HepG2 (cell line): ENCODE measurements around the gene DDRGK1. TPM values are rescaled to one million over a fixed set of nuclear protein-coding genes. Genes with fewer than 3 reads are reported as not detected.

ENCODE experiments used
- ATAC-seq: fragments of 200-7000 bp; cut with Tn5 transposase; 3 replicates; pipeline ENCODE4 v1.9.1; 2020; ENCODE audit warnings: mild to moderate bottlenecking, moderate library complexity
- BruUV-seq: library from RNA; stranded (reverse); fragments of 400-500 nt; replicated peaks from 2 replicates; lab custom pipeline; 2021; lab: Mats Ljungman, UMichigan
- CTCF ChIA-PET: fragments of 300-600 bp; formaldehyde crosslinking; extraction: SDS; loops from one replicate; lab custom pipeline; 2021; ENCODE audit warnings: low total read pairs, inconsistent platforms, low intra/inter-chr PET ratio; lab: Yijun Ruan, JAX
- POLR2A ChIA-PET: fragments of 350-600 bp; sonication (Branson Sonifier 250); formaldehyde crosslinking; loops from one replicate; lab custom pipeline; 2020; ENCODE audit warnings: antibody characterized with exemption, inconsistent platforms; lab: Yijun Ruan, JAX
- DNase-seq: peaks from one replicate; pipeline ENCODE4 v3.0.0-alpha.2; 2015; ENCODE audit warnings: low spot score
- FAIRE-seq: peaks from 3 replicates; lab custom pipeline; 2011; peaks lifted over from hg19 to GRCh38; lab: Jason Lieb, UNC
- H2AFZ ChIP-seq: one replicate; pipeline ENCODE4 v1.6.1; 2011; ENCODE audit warnings: low read length, inconsistent platforms
- H3K27ac ChIP-seq: fragments of 300-600 bp; 3 replicates; pipeline ENCODE4 v1.8.0; 2011; ENCODE audit warnings: mixed run types, mild to moderate bottlenecking, mixed read lengths, low read length, inconsistent platforms; ENCODE audit not compliant: insufficient read depth; ENCODE audit errors: extremely low read length
- H3K27me3 ChIP-seq, 2 experiments: fragments of 200-600 bp in 1 of 2; 2 replicates in 1 of 2; 3 replicates in 1 of 2; pipeline versions ENCODE4 v1.6.0 to v1.8.0; 2011; ENCODE audit warnings: low read length in 2 of 2, mild to moderate bottlenecking in 2 of 2, moderate library complexity in 2 of 2, inconsistent platforms in 1 of 2; ENCODE audit not compliant: insufficient read depth in 2 of 2, control insufficient read depth in 1 of 2
- H3K36me3 ChIP-seq, 2 experiments: fragments of 200-600 bp in 1 of 2; replicated peaks in 1 of 2; 2 replicates in 1 of 2; 3 replicates in 1 of 2; pipeline versions ENCODE4 v1.5.1 to v1.8.0; 2011; ENCODE audit warnings: low read length in 2 of 2, inconsistent platforms in 1 of 2; ENCODE audit not compliant: insufficient read depth in 2 of 2, control insufficient read depth in 1 of 2
- H3K4me1 ChIP-seq: 2 replicates; pipeline ENCODE4 v1.5.1; 2012; ENCODE audit warnings: low read length, inconsistent platforms; ENCODE audit not compliant: insufficient read depth
- H3K4me2 ChIP-seq: 2 replicates; pipeline ENCODE4 v1.6.0; 2011; ENCODE audit warnings: low read depth, low read length, inconsistent platforms
- H3K4me3 ChIP-seq, 3 experiments: fragments of 200-600 bp in 1 of 3; sonication (generic), shearing (Covaris generic) in 1 of 3; replicated peaks in 1 of 3; 2 replicates each; pipeline ENCODE4 v1.5.1; 2011 to 2016; ENCODE audit warnings: low read length in 3 of 3, inconsistent platforms in 2 of 3, low read depth in 2 of 3, mild to moderate bottlenecking in 2 of 3, control low read depth in 1 of 3, mixed read lengths in 1 of 3; ENCODE audit not compliant: insufficient read depth in 1 of 3
- H3K79me2 ChIP-seq: one replicate; pipeline ENCODE4 v1.6.1; 2011; ENCODE audit warnings: low read length, inconsistent platforms; ENCODE audit not compliant: insufficient read depth
- H3K9ac ChIP-seq: 2 replicates; pipeline ENCODE4 v1.6.0; 2011; ENCODE audit warnings: mild to moderate bottlenecking, low read depth, low read length, inconsistent platforms; ENCODE audit not compliant: insufficient read depth
- H3K9me3 ChIP-seq: 2 replicates; pipeline ENCODE4 v1.5.1; 2012; ENCODE audit warnings: mild to moderate bottlenecking, low read length
- H4K20me1 ChIP-seq: 2 replicates; pipeline ENCODE4 v1.6.0; 2011; ENCODE audit warnings: inconsistent platforms, mild to moderate bottlenecking, low read length, moderate library complexity; ENCODE audit not compliant: insufficient read depth
- BCLAF1 ChIP-seq: fragments of 450-650 bp; IDR thresholded peaks from 2 replicates; pipeline ENCODE4 v1.6.1; 2017; ENCODE audit warnings: mild to moderate bottlenecking
- CERS6 ChIP-seq: sonication (generic); formaldehyde crosslinking; IDR thresholded peaks from 2 replicates; pipeline ENCODE4 v1.5.0; 2020; ENCODE audit warnings: missing genetic modification reagents
- DNMT1 ChIP-seq: sonication (generic); formaldehyde crosslinking; IDR thresholded peaks from 2 replicates; pipeline ENCODE4 v1.5.1; 2020; ENCODE audit warnings: mild to moderate bottlenecking, missing genetic modification reagents
- ETS1 ChIP-seq: sonication (generic); formaldehyde crosslinking; IDR thresholded peaks from 2 replicates; pipeline ENCODE4 v1.4.0; 2020; ENCODE audit warnings: missing genetic modification reagents
- FOXM1 ChIP-seq: sonication (generic); formaldehyde crosslinking; IDR thresholded peaks from 2 replicates; pipeline ENCODE4 v1.5.0; 2020; ENCODE audit warnings: missing genetic modification reagents
- FOXO1 ChIP-seq: sonication (generic); formaldehyde crosslinking; IDR thresholded peaks from 2 replicates; pipeline ENCODE4 v1.4.0; 2020; ENCODE audit warnings: missing genetic modification reagents
- HMG20A ChIP-seq: IDR thresholded peaks from 2 replicates; pipeline ENCODE4 v1.6.1; 2016; ENCODE audit warnings: borderline replicate concordance
- MAX ChIP-seq: IDR thresholded peaks from 2 replicates; pipeline ENCODE4 v1.6.1; 2012; ENCODE audit warnings: inconsistent platforms
- MIXL1 ChIP-seq: IDR thresholded peaks from 2 replicates; pipeline ENCODE4 v1.6.1; 2016
- MYNN ChIP-seq: sonication (generic); formaldehyde crosslinking; IDR thresholded peaks from 2 replicates; pipeline ENCODE4 v1.4.0; 2020; ENCODE audit warnings: mild to moderate bottlenecking, low read depth, missing genetic modification reagents
- PAF1 ChIP-seq: IDR thresholded peaks from 2 replicates; pipeline ENCODE4 v1.6.1; 2016; ENCODE audit warnings: missing genetic modification reagents, missing compliant biosample characterization
- RNF2 ChIP-seq: fragments of 450-650 bp; conservative IDR thresholded peaks from 2 replicates; pipeline ENCODE4 v1.6.1; 2016; ENCODE audit warnings: low read depth
- SATB2 ChIP-seq: sonication (generic); formaldehyde crosslinking; IDR thresholded peaks from 2 replicates; pipeline ENCODE4 v1.5.0; 2020; ENCODE audit warnings: missing genetic modification reagents
- SMAD3 ChIP-seq: sonication (generic); formaldehyde crosslinking; IDR thresholded peaks from 2 replicates; pipeline ENCODE4 v1.4.0; 2020; ENCODE audit warnings: missing genetic modification reagents
- U2AF2 ChIP-seq: fragments of 200-400 bp; formaldehyde crosslinking; IDR thresholded peaks from 2 replicates; pipeline ENCODE4 v1.6.1; 2017; ENCODE audit warnings: low read depth, mild to moderate bottlenecking, low read length
- XRCC5 ChIP-seq: fragments of 200-400 bp; formaldehyde crosslinking; optimal IDR thresholded peaks from 2 replicates; pipeline ENCODE3; 2017; ENCODE audit warnings: mild to moderate bottlenecking, low read length
- ZEB1 ChIP-seq: IDR thresholded peaks from 2 replicates; pipeline ENCODE4 v1.6.1; 2012; ENCODE audit warnings: mild to moderate bottlenecking, low read depth, inconsistent platforms; ENCODE audit not compliant: insufficient replicate concordance
- ZFP1 ChIP-seq: IDR thresholded peaks from 2 replicates; pipeline ENCODE4 v1.6.1; 2016
- ZFP36 ChIP-seq: fragments of 150-350 bp; IDR thresholded peaks from 2 replicates; pipeline ENCODE4 v1.6.1; 2018; ENCODE audit warnings: borderline replicate concordance, low read length, low read depth; ENCODE audit not compliant: partially characterized antibody
- ZNF343 ChIP-seq: sonication (generic); formaldehyde crosslinking; IDR thresholded peaks from 2 replicates; pipeline ENCODE4 v1.4.0; 2020; ENCODE audit warnings: mild to moderate bottlenecking, missing genetic modification reagents
- ZNF572 ChIP-seq: sonication (generic); formaldehyde crosslinking; IDR thresholded peaks from 2 replicates; pipeline ENCODE4 v1.5.1; 2020; ENCODE audit warnings: mild to moderate bottlenecking, missing genetic modification reagents
- ZNF607 ChIP-seq: sonication (generic); formaldehyde crosslinking; IDR thresholded peaks from 2 replicates; pipeline ENCODE4 v1.5.1; 2020; ENCODE audit warnings: missing genetic modification reagents, mild to moderate bottlenecking, borderline replicate concordance
- WGBS: methylation state at CpG from one replicate; pipeline ENCODE4 v1.1.6; 2017; ENCODE audit warnings: low lambda C conversion rate; 5-methylcytosine and 5-hydroxymethylcytosine counted together
- in situ Hi-C: cut with HindIII; loops from 2 replicates; pipeline ENCODE4 v1.10.0; 2017; ENCODE audit warnings: low pct_unique_long_range_greater_than_20kb; ENCODE audit not compliant: extremely low pct_ligation_motif_present
- intact Hi-C: fragments of 100-400 bp; cut with micrococcal nuclease; formaldehyde crosslinking; loops from one replicate; pipeline ENCODE4 v1.10.0; 2022; ENCODE audit not compliant: unreplicated experiment
- polyA plus RNA-seq, 8 experiments: library from polyadenylated mRNA; depleted of rRNA in 3 of 8; stranded (reverse) in 7 of 8; unstranded in 1 of 8; fragments of >200 nt; fragmentation: Illumina TruSeq in 4 of 8; extraction: Trizol in 4 of 8; gene quantifications; 2 replicates each; pipeline versions ENCODE4 v1.2.1 to v1.2.3, GENCODE V29; 2011 to 2016; ENCODE audit warnings: low read depth in 4 of 8, missing spikeins in 1 of 8, mixed read lengths in 1 of 8; ENCODE audit not compliant: insufficient read depth in 1 of 8
- total RNA-seq, 5 experiments: library from RNA; depleted of rRNA; stranded (reverse); fragments of >200 nt; fragmentation: Illumina TruSeq; extraction: Trizol; gene quantifications; 2 replicates each; pipeline ENCODE4 v1.2.3, GENCODE V29; 2016; ENCODE audit warnings: low read depth in 1 of 5

Gene DDRGK1
- total and polyA plus RNA-seq, 2 of the 13 experiments (the other 11 are each of a cell fraction or from before 2014, with no cell fraction given), result 96.7 to 149 TPM

GRCh38 chr20:3162080-3162611 lies 42.3 kb downstream of the DDRGK1 start:
- ChIA-PET CTCF (no interaction called here), POLR2A (interaction anchor here (0.9 to 6.6 kb wide), 11 partner anchors 8 to 58 kb away, joined by 3 to 81 read pairs (median 7); partner anchors contain the start of genes ITPA and LZTS3)
- BruUV-seq, result no TSS peak
- ATAC-seq, result no peak
- no peak overlapping the region for H2AFZ ChIP-seq
- FAIRE-seq, result no peak
- peaks cover 55% of the 10 kb centered on the region for H3K4me1 ChIP-seq
- 27% methylated on average over 10 of the region's 11 CpGs for WGBS
- peak overlapping the region; percentile 25 for H3K27ac ChIP-seq
- H3K4me3 ChIP-seq, result peak overlapping the region; percentile 0 to 59 (median 29); a peak in 5 of 6 replicates
- H3K4me2 ChIP-seq, result peak overlapping the region; percentile 90
- H3K79me2 ChIP-seq, result peaks cover 27% of the 10 kb centered on the region
- in situ Hi-C loops, result no loop called here
- peaks cover 20% of the 10 kb centered on the region for H4K20me1 ChIP-seq
- no peaks in the 10 kb centered on the region for H3K9me3 ChIP-seq
- no peak for DNase-seq
- no peaks in the 10 kb centered on the region; a peak in 1 of 5 replicates for H3K27me3 ChIP-seq
- H3K36me3 ChIP-seq, result no peaks in the 10 kb centered on the region
- intact Hi-C loops, result loop anchor here (10.0 kb wide), 1 partner anchor 83 kb away; no protein-coding TSS in a partner anchor
- peak overlapping the region; percentile 52 for H3K9ac ChIP-seq
- TF ChIP-seq SATB2, result no peak
- no peak for TF ChIP-seq FOXO1 (CRISPR knock-in tag)
- TF ChIP-seq SMAD3 (CRISPR knock-in tag), result no peak
- TF ChIP-seq DNMT1 (CRISPR knock-in tag), result peak; percentile 57; the same call in 1 of the 2 replicates
- TF ChIP-seq PAF1 (CRISPR knock-in tag), result peak; percentile 66; the same call in 1 of the 2 replicates
- TF ChIP-seq MYNN, result no peak
- 0 out of 2 replicates have a peak, but pooled peaks have one; percentile 23 for TF ChIP-seq MIXL1 (CRISPR knock-in tag)
- TF ChIP-seq CERS6 (CRISPR knock-in tag), result no peak
- no peak for TF ChIP-seq FOXM1
- TF ChIP-seq RNF2, result no peak
- no peak for TF ChIP-seq HMG20A (CRISPR knock-in tag)
- no peak for TF ChIP-seq ZNF572
- TF ChIP-seq XRCC5, result peak; percentile 24
- TF ChIP-seq ZNF607 (CRISPR knock-in tag), result no peak
- TF ChIP-seq ZFP1 (CRISPR knock-in tag), result 0 out of 2 replicates have a peak, but pooled peaks have one; percentile 38
- no peak for TF ChIP-seq ZEB1
- TF ChIP-seq U2AF2, result no peak
- TF ChIP-seq ZNF343, result no peak
- TF ChIP-seq BCLAF1, result no peak
- no peak for TF ChIP-seq ZFP36
- peak; percentile 35 for TF ChIP-seq MAX
- no peak for TF ChIP-seq ETS1
